IPS-15b (cell line): ENCODE measurements around the gene SLC4A1.

Experiments used
- H3K27me3 ChIP-seq: one replicate; pipeline ENCODE4 v1.6.1; 2013; ENCODE audit warnings: low read length; ENCODE audit not compliant: control insufficient read depth, insufficient read depth
- H3K36me3 ChIP-seq: one replicate; pipeline ENCODE4 v1.6.1; 2013; ENCODE audit warnings: low read length; ENCODE audit not compliant: control insufficient read depth, insufficient read depth
- H3K4me1 ChIP-seq: one replicate; pipeline ENCODE4 v1.6.1; 2013; ENCODE audit warnings: mild to moderate bottlenecking, low read length; ENCODE audit not compliant: control insufficient read depth, insufficient read depth
- H3K4me3 ChIP-seq: one replicate; pipeline ENCODE4 v1.5.1; 2013; ENCODE audit warnings: low read depth, low read length
- H3K9ac ChIP-seq: one replicate; pipeline ENCODE4 v1.6.1; 2013; ENCODE audit warnings: low read depth, mild to moderate bottlenecking, low read length
- H3K9me3 ChIP-seq: one replicate; pipeline ENCODE4 v1.6.1; 2013; ENCODE audit warnings: mild to moderate bottlenecking, low read length; ENCODE audit not compliant: control insufficient read depth, insufficient read depth

SLC4A1 gene

GRCh38 chr17:44267818-44268490, at the start of gene SLC4A1:
SLC4A1 (minus strand) TSS chr17:44268135; CDS start chr17:44262866, 5,269 bp downstream.
- Histone ChIP-seq H3K9ac (no peak within 1 kb of the TSS), H3K27me3 (no peaks in the 10 kb centered on the region), H3K4me3 (no peak within 1 kb of the TSS), H3K4me1 (no peaks in the 10 kb centered on the region), H3K36me3 (no peaks in the 10 kb centered on the region), H3K9me3 (no peaks in the 10 kb centered on the region)

- Histone ChIP-seq H3K9me3 (no peaks in the 10 kb centered on the region), H3K4me1 (peaks cover 3% of the 10 kb centered on the region), H3K27me3 (peaks cover 7% of the 10 kb centered on the region), H3K9ac (no peak overlapping the region), H3K4me3 (no peak overlapping the region), H3K36me3 (peaks cover 32% of the 10 kb centered on the region)
Observed at GRCh38 chr17:44317545-44317944, 49.6 kb upstream of the SLC4A1 start.

GRCh38 chr17:44315760-44316731, 48.1 kb upstream of the SLC4A1 start:
- Histone ChIP-seq H3K9me3 (no peaks in the 10 kb centered on the region), H3K27me3 (peaks cover 7% of the 10 kb centered on the region), H3K4me1 (peaks cover 13% of the 10 kb centered on the region), H3K9ac (peak overlapping the region; percentile 81), H3K36me3 (peaks cover 17% of the 10 kb centered on the region), H3K4me3 (peak overlapping the region; percentile 88)

- H3K9me3 ChIP-seq: no peaks in the 10 kb centered on the region
- peaks cover 19% of the 10 kb centered on the region for H3K4me1 ChIP-seq
- H3K36me3 ChIP-seq: peaks cover 9% of the 10 kb centered on the region
- peaks cover 7% of the 10 kb centered on the region for H3K27me3 ChIP-seq
- H3K9ac ChIP-seq: peak overlapping the region; percentile 47
- H3K4me3 ChIP-seq: peak overlapping the region; percentile 88
Observed at GRCh38 chr17:44314869-44315661, 47.1 kb upstream of the SLC4A1 start.

- H3K4me3 ChIP-seq: peak overlapping the region; percentile 67
- H3K36me3 ChIP-seq: peaks cover 3% of the 10 kb centered on the region
- peak overlapping the region; percentile 47 for H3K9ac ChIP-seq
Observed at GRCh38 chr17:44314524-44314868, 46.6 kb upstream of the SLC4A1 start.

GRCh38 chr17:44314031-44314430, 46.1 kb upstream of the SLC4A1 start:
- Histone ChIP-seq H3K9me3 (no peaks in the 10 kb centered on the region), H3K4me1 (peaks cover 22% of the 10 kb centered on the region), H3K9ac (no peak overlapping the region), H3K36me3 (no peaks in the 10 kb centered on the region), H3K27me3 (peaks cover 7% of the 10 kb centered on the region), H3K4me3 (peak overlapping the region; percentile 67)

More at GRCh38 chr17:44314524-44314868, 46.6 kb upstream of the SLC4A1 start:
- no peaks in the 10 kb centered on the region for H3K9me3 ChIP-seq
- peaks cover 7% of the 10 kb centered on the region for H3K27me3 ChIP-seq
- H3K4me1 ChIP-seq: peaks cover 19% of the 10 kb centered on the region

- Histone ChIP-seq H3K9me3 (no peaks in the 10 kb centered on the region), H3K9ac (no peak overlapping the region), H3K36me3 (no peaks in the 10 kb centered on the region), H3K27me3 (peaks cover 7% of the 10 kb centered on the region), H3K4me1 (peaks cover 22% of the 10 kb centered on the region), H3K4me3 (no peak overlapping the region)
Observed at GRCh38 chr17:44312396-44313104, 44.6 kb upstream of the SLC4A1 start.

GRCh38 chr17:44311562-44312181, 43.7 kb upstream of the SLC4A1 start:
- Histone ChIP-seq H3K4me1 (peaks cover 29% of the 10 kb centered on the region), H3K4me3 (no peak overlapping the region), H3K9ac (no peak overlapping the region), H3K9me3 (no peaks in the 10 kb centered on the region), H3K36me3 (no peaks in the 10 kb centered on the region), H3K27me3 (peaks cover 7% of the 10 kb centered on the region)

GRCh38 chr17:44310609-44311376, 42.9 kb upstream of the SLC4A1 start:
- Histone ChIP-seq H3K9me3 (no peaks in the 10 kb centered on the region), H3K4me1 (peaks cover 29% of the 10 kb centered on the region), H3K9ac (no peak overlapping the region), H3K36me3 (no peaks in the 10 kb centered on the region), H3K27me3 (peaks cover 7% of the 10 kb centered on the region), H3K4me3 (no peak overlapping the region)

- Histone ChIP-seq H3K36me3 (no peaks in the 10 kb centered on the region), H3K9me3 (no peaks in the 10 kb centered on the region), H3K9ac (no peak overlapping the region), H3K27me3 (peaks cover 7% of the 10 kb centered on the region), H3K4me3 (no peak overlapping the region), H3K4me1 (peaks cover 29% of the 10 kb centered on the region)
Observed at GRCh38 chr17:44310188-44310587, 42.3 kb upstream of the SLC4A1 start.
